GM10266 (cell line): ENCODE results near the gene PYGO2.
A peak's percentile ranks its signal among the peaks of the same experiment; 100 is the strongest.
"Not testable (repeated sequence)": the region's sequence is repeated elsewhere in the genome, so short reads cannot be mapped to it uniquely, and the experiment has no call there.

Experiments used
- DNase-seq: peaks from one replicate; pipeline ENCODE4 v3.0.0; 2012; ENCODE audit errors: extremely low spot score
- TF ChIP-seq, protein P1 (sequence below): IDR thresholded peaks from 2 replicates; pipeline ENCODE4 v1.5.1; 2012; ENCODE audit warnings: mild to moderate bottlenecking, low read depth; ENCODE audit not compliant: control insufficient read depth, insufficient read depth; ENCODE audit errors: missing control alignments

PYGO2 gene

DNA sequence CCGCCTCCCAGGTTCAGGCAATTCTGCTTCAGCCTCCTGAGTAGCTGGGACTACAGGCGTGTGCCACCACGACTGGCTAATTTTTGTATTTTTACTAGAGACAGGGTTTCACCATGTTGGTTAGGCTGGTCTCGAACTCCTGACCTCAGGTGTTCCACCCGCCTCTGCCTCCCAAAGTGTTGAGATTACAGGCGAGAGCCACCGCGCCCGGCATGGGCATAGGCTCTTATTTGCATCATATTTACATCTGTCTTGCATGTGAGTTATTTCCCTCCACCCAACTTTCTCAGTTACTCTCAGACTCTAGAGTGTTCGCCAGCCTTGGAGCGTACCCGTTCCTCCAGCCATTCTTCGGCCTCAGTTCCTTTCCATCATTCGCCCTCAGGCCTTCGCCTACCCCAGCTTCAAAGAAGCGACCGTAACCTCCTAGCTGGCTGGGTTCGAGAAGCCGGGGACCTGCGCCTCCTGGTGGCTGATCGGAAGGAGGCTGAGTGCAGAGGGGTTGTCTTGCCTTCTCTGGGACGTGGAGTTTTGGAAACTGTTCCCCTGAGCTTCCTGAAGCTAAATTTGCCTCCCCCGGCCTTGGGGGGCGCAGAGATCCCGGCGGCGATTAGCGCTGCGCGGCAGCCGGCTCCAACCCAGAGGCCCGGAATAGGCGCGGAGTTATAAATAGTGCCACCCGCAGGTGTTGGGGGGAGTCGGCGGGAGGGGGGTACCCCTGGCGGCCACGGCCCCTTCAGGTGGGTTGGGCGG lies 37.4 kb upstream of the PYGO2 start:
- peak; percentile 77 for DNase-seq
- TF ChIP-seq, protein P1, sequence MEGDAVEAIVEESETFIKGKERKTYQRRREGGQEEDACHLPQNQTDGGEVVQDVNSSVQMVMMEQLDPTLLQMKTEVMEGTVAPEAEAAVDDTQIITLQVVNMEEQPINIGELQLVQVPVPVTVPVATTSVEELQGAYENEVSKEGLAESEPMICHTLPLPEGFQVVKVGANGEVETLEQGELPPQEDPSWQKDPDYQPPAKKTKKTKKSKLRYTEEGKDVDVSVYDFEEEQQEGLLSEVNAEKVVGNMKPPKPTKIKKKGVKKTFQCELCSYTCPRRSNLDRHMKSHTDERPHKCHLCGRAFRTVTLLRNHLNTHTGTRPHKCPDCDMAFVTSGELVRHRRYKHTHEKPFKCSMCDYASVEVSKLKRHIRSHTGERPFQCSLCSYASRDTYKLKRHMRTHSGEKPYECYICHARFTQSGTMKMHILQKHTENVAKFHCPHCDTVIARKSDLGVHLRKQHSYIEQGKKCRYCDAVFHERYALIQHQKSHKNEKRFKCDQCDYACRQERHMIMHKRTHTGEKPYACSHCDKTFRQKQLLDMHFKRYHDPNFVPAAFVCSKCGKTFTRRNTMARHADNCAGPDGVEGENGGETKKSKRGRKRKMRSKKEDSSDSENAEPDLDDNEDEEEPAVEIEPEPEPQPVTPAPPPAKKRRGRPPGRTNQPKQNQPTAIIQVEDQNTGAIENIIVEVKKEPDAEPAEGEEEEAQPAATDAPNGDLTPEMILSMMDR, result peak; percentile 87

DNA sequence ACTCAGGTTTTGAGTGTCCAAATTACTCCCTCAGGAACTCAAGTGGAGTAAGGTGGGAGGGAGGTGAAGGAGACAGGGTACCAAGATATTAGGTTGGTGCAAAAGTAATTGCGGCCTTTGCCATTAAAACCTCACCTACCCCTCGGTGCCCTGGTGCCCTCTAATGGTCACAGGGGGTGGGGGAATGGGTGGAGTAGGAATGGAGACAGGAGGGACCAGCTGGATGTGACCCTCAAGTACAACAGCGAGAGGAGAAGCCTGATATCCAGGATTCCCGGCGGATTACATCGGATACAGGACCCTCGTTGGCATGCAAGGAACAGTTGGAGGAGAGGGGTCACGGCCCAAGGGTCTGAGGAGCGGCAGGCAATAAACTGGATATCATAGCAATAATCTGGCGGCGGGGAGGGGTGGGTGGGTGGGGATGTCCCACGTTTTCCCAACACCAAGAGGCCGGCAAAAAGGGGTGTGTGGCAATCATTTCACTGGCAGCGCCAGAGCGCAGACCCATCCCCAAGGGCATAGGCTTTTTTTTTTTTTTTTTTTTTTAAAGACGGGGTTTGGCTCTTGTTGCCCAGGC lies 36.7 kb upstream of the PYGO2 start:
- DNase-seq, result no peak
- TF ChIP-seq, protein P1, result peak; percentile 26

DNA sequence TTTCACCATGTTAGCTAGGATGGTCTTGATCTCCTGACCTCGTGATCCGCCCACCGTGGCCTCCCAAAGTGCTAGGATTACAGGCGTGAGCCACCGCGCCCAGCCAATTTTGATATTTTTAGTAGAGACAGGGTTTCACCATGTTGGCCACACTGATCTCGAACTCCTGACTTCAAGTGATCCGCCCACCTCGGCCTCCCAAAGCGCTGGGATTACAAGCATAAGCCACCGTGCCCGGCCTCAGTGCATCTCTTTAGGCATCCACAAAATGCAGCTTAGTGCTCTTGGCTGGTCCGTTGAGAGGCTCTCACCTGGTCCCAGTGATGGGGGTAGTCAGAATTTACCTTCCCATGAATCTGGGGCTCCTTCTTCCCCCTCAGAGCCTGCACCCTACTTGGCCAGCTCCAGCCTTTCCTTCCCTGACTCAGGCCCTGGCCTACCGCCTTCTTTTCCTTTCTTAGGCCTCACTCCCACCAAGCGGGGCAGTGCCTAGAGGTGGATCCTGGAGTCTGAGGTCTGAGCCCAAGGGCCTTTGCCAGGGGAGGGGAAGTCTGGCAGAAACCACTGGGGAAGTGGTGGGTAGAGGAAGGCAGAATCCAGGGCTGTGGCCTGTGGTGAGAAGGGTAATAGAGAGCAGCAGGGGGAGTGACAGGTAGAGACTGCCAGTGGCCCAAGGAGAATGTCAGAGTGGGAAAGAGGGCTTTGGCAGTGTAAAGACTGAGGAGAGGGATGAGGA lies 35.6 kb upstream of the PYGO2 start:
- TF ChIP-seq, protein P1, result no peak

DNA sequence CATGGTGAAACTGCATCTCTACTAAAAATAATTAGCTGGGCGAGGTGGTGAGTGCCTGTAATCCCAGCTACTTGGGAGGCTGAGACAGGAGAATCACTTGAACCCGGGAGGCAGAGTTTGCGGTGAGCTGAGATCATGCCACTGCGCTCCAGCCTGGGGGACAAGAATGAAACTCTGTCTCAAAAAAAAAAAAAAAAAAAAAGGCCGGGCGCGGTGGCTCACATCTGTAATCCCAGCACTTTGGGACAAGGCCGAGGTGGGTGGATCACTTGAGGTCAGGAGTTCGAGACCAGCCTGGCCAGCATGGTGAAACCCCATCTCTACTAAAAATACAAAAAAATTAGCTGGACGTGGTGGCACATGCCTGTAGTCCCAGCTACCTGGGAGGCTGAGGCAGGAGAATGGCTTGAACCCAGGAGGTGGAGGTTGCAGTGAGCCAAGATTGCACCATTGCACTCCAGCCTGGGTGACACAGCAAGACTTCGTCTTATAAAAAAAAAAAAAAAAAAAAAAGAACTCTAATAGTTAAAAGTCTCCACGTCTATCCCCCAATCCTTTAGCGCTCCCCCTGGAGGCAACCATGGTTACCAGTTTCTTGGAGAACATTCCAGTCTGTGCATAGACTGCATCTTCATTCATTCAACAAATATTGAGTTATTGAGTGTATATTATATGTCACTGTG lies 33.9 kb upstream of the PYGO2 start:
- not testable (repeated sequence) for DNase-seq

More for the DNA sequence above, 35.6 kb upstream of the PYGO2 start:
- no peak for DNase-seq

DNA sequence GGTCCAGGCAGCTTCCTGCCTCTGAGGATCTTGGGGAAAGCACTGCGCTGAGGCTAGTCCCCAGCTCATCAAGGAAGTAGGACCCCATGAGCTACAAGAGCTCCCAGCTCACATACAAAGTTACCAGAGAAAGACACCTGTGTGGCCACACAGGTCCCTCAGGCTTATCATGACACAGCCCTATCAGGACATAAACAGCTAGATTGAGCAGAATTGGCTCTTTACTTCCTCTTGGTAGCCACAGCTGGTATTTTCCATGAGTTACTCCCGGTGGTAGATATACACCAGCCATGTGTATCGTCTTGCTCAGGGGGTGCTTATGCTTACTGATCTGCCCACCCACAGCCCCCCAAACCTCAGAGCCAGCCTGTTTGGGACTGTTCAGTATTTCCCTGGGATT lies 33.0 kb upstream of the PYGO2 start:
- TF ChIP-seq, protein P1, result no peak
- no peak for DNase-seq

DNA sequence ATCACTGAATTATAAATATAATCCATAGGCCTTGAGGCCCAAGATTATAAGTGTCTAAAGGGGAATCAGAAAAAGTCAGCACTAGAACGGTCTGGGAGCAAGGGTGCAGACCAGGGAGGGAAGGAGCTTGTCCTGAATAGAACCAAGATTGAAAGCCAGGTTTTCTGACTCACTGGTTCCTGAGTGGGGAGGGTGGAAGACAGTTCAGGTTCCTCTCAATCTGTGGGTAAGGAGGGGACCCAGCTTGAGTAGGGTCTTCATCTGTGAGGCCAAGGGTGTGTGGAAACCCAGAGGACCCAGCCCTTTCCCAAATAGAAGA lies 32.6 kb upstream of the PYGO2 start:
- DNase-seq, result no peak
- TF ChIP-seq, protein P1, result no peak

DNA sequence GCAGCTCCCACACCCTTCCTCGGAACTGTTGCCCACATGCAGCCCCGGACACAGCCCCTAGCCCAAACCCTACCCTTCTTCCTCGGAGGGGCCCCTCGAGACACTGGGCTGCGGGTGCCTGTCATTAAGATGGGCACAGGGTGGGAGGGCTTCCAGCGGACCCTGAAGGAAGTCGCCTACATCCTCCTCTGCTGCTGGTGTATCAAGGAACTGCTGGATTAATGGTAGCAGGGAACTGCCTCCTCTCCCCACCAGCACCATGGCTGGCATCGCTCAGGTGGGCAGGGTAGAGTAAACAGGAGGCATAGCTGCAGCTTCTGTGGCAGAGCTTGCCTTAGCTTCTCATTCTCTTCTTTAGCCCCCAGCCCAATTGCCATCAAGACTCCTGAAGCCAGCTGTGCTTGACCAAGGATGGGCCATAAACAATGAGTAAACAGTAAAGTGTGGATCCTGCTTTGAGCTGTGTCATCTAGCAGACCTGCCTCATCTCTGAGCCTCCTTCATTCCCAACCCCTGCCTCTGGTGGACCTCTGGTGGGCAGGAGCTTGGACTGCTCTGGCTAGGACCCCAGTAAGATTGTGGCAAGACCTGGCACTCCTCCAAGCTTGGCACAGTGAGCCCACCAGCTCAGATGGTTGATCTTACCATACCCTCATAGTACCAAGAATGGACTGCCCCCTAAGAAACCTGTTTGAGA lies 32.1 kb upstream of the PYGO2 start, which contains the start of gene LENEP:
TSS of gene LENEP (plus strand) at position 15 of the 697 bp plus-strand sequence. CDS start at position 37, 22 bp downstream.
- no peak for DNase-seq
- TF ChIP-seq, protein P1, result no peak
